ENCODE results near the gene TMEM236. TPM values are rescaled to one million over a fixed set of nuclear protein-coding genes. Genes with fewer than 3 reads are reported as not detected.

The TMEM236 gene
- total RNA-seq, 1 donor from 2014 or later = 0.09 TPM

GRCh38 chr10:17779784-17780183 lies 27.8 kb downstream of the TMEM236 start:
- Mint-ChIP-seq H3K36me3 (ENCODE audit: low read depth) (no peaks in the 10 kb centered on the region), H3K4me3 (no peak overlapping the region), H3K4me1 (peaks cover 2% of the 10 kb centered on the region), H3K9me3 (no peaks in the 10 kb centered on the region), H3K27ac (no peak overlapping the region), H3K27me3 (peaks cover 3% of the 10 kb centered on the region)
- intact Hi-C loops (cut with micrococcal nuclease) = no loop called here
- CTCF ChIA-PET = no interaction called here
- TF ChIP-seq CTCF (IDR thresholded peaks at IDR 0.05) = no peak
- no peak for ATAC-seq (ENCODE audit: low read depth)
- POLR2A ChIA-PET = no interaction called here
- DNase-seq = no peak

GRCh38 chr10:17780727-17781126 lies 28.7 kb downstream of the TMEM236 start:
- DNase-seq = no peak
- H3K36me3 Mint-ChIP-seq (ENCODE audit: low read depth) = no peaks in the 10 kb centered on the region

GRCh38 chr10:17781856-17782255 lies 29.9 kb downstream of the TMEM236 start:
- CTCF ChIA-PET = no interaction called here
- H3K36me3 Mint-ChIP-seq (ENCODE audit: low read depth) = no peaks in the 10 kb centered on the region
- intact Hi-C loops (cut with micrococcal nuclease) = no loop called here
- POLR2A ChIA-PET = no interaction called here
- DNase-seq (no peak), ATAC-seq (ENCODE audit: low read depth) (no peak)
- H3K4me1 Mint-ChIP-seq = peaks cover 2% of the 10 kb centered on the region
- H3K27ac Mint-ChIP-seq = no peak overlapping the region
- no peak overlapping the region for H3K4me3 Mint-ChIP-seq
- H3K9me3 Mint-ChIP-seq = no peaks in the 10 kb centered on the region
- peaks cover 3% of the 10 kb centered on the region for H3K27me3 Mint-ChIP-seq
- no peak for TF ChIP-seq CTCF (IDR thresholded peaks at IDR 0.05)

More at GRCh38 chr10:17780727-17781126, 28.7 kb downstream of the TMEM236 start:
- no peak for ATAC-seq (ENCODE audit: low read depth)
- Mint-ChIP-seq H3K4me3 (no peak overlapping the region), H3K4me1 (peaks cover 2% of the 10 kb centered on the region), H3K27ac (no peak overlapping the region), H3K27me3 (peaks cover 3% of the 10 kb centered on the region), H3K9me3 (no peaks in the 10 kb centered on the region)
- CTCF ChIA-PET = no interaction called here
- no peak for TF ChIP-seq CTCF (IDR thresholded peaks at IDR 0.05)
- intact Hi-C loops (cut with micrococcal nuclease) = no loop called here
- POLR2A ChIA-PET = no interaction called here

- intact Hi-C loops (cut with micrococcal nuclease) = no loop called here
- ChIA-PET POLR2A (no interaction called here), CTCF (no interaction called here)
- Mint-ChIP-seq H3K27me3 (peaks cover 3% of the 10 kb centered on the region), H3K4me1 (peaks cover 2% of the 10 kb centered on the region), H3K27ac (no peak overlapping the region), H3K4me3 (no peak overlapping the region), H3K9me3 (no peaks in the 10 kb centered on the region), H3K36me3 (ENCODE audit: low read depth) (no peaks in the 10 kb centered on the region)
- TF ChIP-seq CTCF (IDR thresholded peaks at IDR 0.05) = no peak
- ATAC-seq (ENCODE audit: low read depth) (no peak), DNase-seq (no peak)
These were observed 31.1 kb downstream of the TMEM236 start for GRCh38 chr10:17782921-17783665.

GRCh38 chr10:17783751-17784150 lies 31.8 kb downstream of the TMEM236 start:
- POLR2A ChIA-PET = no interaction called here
- no peaks in the 10 kb centered on the region for H3K36me3 Mint-ChIP-seq (ENCODE audit: low read depth)
- no peaks in the 10 kb centered on the region for H3K9me3 Mint-ChIP-seq
- intact Hi-C loops (cut with micrococcal nuclease) = no loop called here
- no peak for DNase-seq
- ATAC-seq (ENCODE audit: low read depth) = no peak
- H3K4me3 Mint-ChIP-seq = no peak overlapping the region
- no peak for TF ChIP-seq CTCF (IDR thresholded peaks at IDR 0.05)
- peaks cover 2% of the 10 kb centered on the region for H3K4me1 Mint-ChIP-seq
- H3K27me3 Mint-ChIP-seq = peaks cover 5% of the 10 kb centered on the region
- no peak overlapping the region for H3K27ac Mint-ChIP-seq
- CTCF ChIA-PET = no interaction called here
